HepG2 (cell line): ENCODE data around the gene PSMB8. TPM values are rescaled to one million over a fixed set of nuclear protein-coding genes. Genes with fewer than 3 reads are reported as not detected.
A peak's percentile ranks its signal among the peaks of the same experiment; 100 is the strongest.

Experiments
- ATAC-seq: fragments of 200-7000 bp; cut with Tn5 transposase; 3 replicates; pipeline ENCODE4 v1.9.1; 2020; ENCODE audit warnings: mild to moderate bottlenecking, moderate library complexity
- BruUV-seq: library from RNA; stranded (reverse); fragments of 400-500 nt; replicated peaks from 2 replicates; lab custom pipeline; 2021; lab: Mats Ljungman, UMichigan
- CTCF ChIA-PET: fragments of 300-600 bp; formaldehyde crosslinking; extraction: SDS; loops from one replicate; lab custom pipeline; 2021; ENCODE audit warnings: low total read pairs, inconsistent platforms, low intra/inter-chr PET ratio; lab: Yijun Ruan, JAX
- POLR2A ChIA-PET: fragments of 350-600 bp; sonication (Branson Sonifier 250); formaldehyde crosslinking; loops from one replicate; lab custom pipeline; 2020; ENCODE audit warnings: antibody characterized with exemption, inconsistent platforms; lab: Yijun Ruan, JAX
- DNase-seq: peaks from one replicate; pipeline ENCODE4 v3.0.0-alpha.2; 2015; ENCODE audit warnings: low spot score
- FAIRE-seq: peaks from 3 replicates; lab custom pipeline; 2011; peaks lifted over from hg19 to GRCh38; lab: Jason Lieb, UNC
- H2AFZ ChIP-seq: one replicate; pipeline ENCODE4 v1.6.1; 2011; ENCODE audit warnings: low read length, inconsistent platforms
- H3K27ac ChIP-seq: fragments of 300-600 bp; 3 replicates; pipeline ENCODE4 v1.8.0; 2011; ENCODE audit warnings: mixed run types, mild to moderate bottlenecking, mixed read lengths, low read length, inconsistent platforms; ENCODE audit not compliant: insufficient read depth; ENCODE audit errors: extremely low read length
- H3K27me3 ChIP-seq, 2 experiments: fragments of 200-600 bp in 1 of 2; 2 replicates in 1 of 2; 3 replicates in 1 of 2; pipeline versions ENCODE4 v1.6.0 to v1.8.0; 2011; ENCODE audit warnings: low read length in 2 of 2, mild to moderate bottlenecking in 2 of 2, moderate library complexity in 2 of 2, inconsistent platforms in 1 of 2; ENCODE audit not compliant: insufficient read depth in 2 of 2, control insufficient read depth in 1 of 2
- H3K36me3 ChIP-seq, 2 experiments: fragments of 200-600 bp in 1 of 2; replicated peaks in 1 of 2; 2 replicates in 1 of 2; 3 replicates in 1 of 2; pipeline versions ENCODE4 v1.5.1 to v1.8.0; 2011; ENCODE audit warnings: low read length in 2 of 2, inconsistent platforms in 1 of 2; ENCODE audit not compliant: insufficient read depth in 2 of 2, control insufficient read depth in 1 of 2
- H3K4me1 ChIP-seq: 2 replicates; pipeline ENCODE4 v1.5.1; 2012; ENCODE audit warnings: low read length, inconsistent platforms; ENCODE audit not compliant: insufficient read depth
- H3K4me2 ChIP-seq: 2 replicates; pipeline ENCODE4 v1.6.0; 2011; ENCODE audit warnings: low read depth, low read length, inconsistent platforms
- H3K4me3 ChIP-seq, 3 experiments: fragments of 200-600 bp in 1 of 3; sonication (generic), shearing (Covaris generic) in 1 of 3; replicated peaks in 1 of 3; 2 replicates each; pipeline ENCODE4 v1.5.1; 2011 to 2016; ENCODE audit warnings: low read length in 3 of 3, inconsistent platforms in 2 of 3, low read depth in 2 of 3, mild to moderate bottlenecking in 2 of 3, control low read depth in 1 of 3, mixed read lengths in 1 of 3; ENCODE audit not compliant: insufficient read depth in 1 of 3
- H3K79me2 ChIP-seq: one replicate; pipeline ENCODE4 v1.6.1; 2011; ENCODE audit warnings: low read length, inconsistent platforms; ENCODE audit not compliant: insufficient read depth
- H3K9ac ChIP-seq: 2 replicates; pipeline ENCODE4 v1.6.0; 2011; ENCODE audit warnings: mild to moderate bottlenecking, low read depth, low read length, inconsistent platforms; ENCODE audit not compliant: insufficient read depth
- H3K9me3 ChIP-seq: 2 replicates; pipeline ENCODE4 v1.5.1; 2012; ENCODE audit warnings: mild to moderate bottlenecking, low read length
- H4K20me1 ChIP-seq: 2 replicates; pipeline ENCODE4 v1.6.0; 2011; ENCODE audit warnings: inconsistent platforms, mild to moderate bottlenecking, low read length, moderate library complexity; ENCODE audit not compliant: insufficient read depth
- NFIC ChIP-seq: IDR thresholded peaks from 2 replicates; pipeline ENCODE4 v1.6.1; 2012; ENCODE audit warnings: mild to moderate bottlenecking, low read length, inconsistent platforms
- ZNF558 ChIP-seq: sonication (generic); formaldehyde crosslinking; IDR thresholded peaks from 2 replicates; pipeline ENCODE4 v1.9.0; 2022; ENCODE audit warnings: mild to moderate bottlenecking, missing genetic modification reagents, borderline replicate concordance
- WGBS: methylation state at CpG from one replicate; pipeline ENCODE4 v1.1.6; 2017; ENCODE audit warnings: low lambda C conversion rate; 5-methylcytosine and 5-hydroxymethylcytosine counted together
- in situ Hi-C: cut with HindIII; loops from 2 replicates; pipeline ENCODE4 v1.10.0; 2017; ENCODE audit warnings: low pct_unique_long_range_greater_than_20kb; ENCODE audit not compliant: extremely low pct_ligation_motif_present
- intact Hi-C: fragments of 100-400 bp; cut with micrococcal nuclease; formaldehyde crosslinking; loops from one replicate; pipeline ENCODE4 v1.10.0; 2022; ENCODE audit not compliant: unreplicated experiment
- polyA plus RNA-seq, 8 experiments: library from polyadenylated mRNA; depleted of rRNA in 3 of 8; stranded (reverse) in 7 of 8; unstranded in 1 of 8; fragments of >200 nt; fragmentation: Illumina TruSeq in 4 of 8; extraction: Trizol in 4 of 8; gene quantifications; 2 replicates each; pipeline versions ENCODE4 v1.2.1 to v1.2.3, GENCODE V29; 2011 to 2016; ENCODE audit warnings: low read depth in 4 of 8, missing spikeins in 1 of 8, mixed read lengths in 1 of 8; ENCODE audit not compliant: insufficient read depth in 1 of 8
- total RNA-seq, 5 experiments: library from RNA; depleted of rRNA; stranded (reverse); fragments of >200 nt; fragmentation: Illumina TruSeq; extraction: Trizol; gene quantifications; 2 replicates each; pipeline ENCODE4 v1.2.3, GENCODE V29; 2016; ENCODE audit warnings: low read depth in 1 of 5
- TF ChIP-seq, protein P1 (sequence below): sonication (generic); formaldehyde crosslinking; IDR thresholded peaks from 2 replicates; pipeline ENCODE4 v1.4.0; 2020; ENCODE audit warnings: missing genetic modification reagents, borderline replicate concordance
- TF ChIP-seq, protein P2 (sequence below): sonication (generic); formaldehyde crosslinking; conservative IDR thresholded peaks from 2 replicates; pipeline ENCODE4 v1.8.1; 2023; ENCODE audit warnings: missing genetic modification reagents
- TF ChIP-seq, protein P3 (sequence below): sonication (generic); formaldehyde crosslinking; IDR thresholded peaks from 2 replicates; pipeline ENCODE4 v1.9.0; 2022; ENCODE audit warnings: low read depth, missing genetic modification reagents

The PSMB8 gene
- total and polyA plus RNA-seq, 2 of the 13 experiments (the other 11 are each of a cell fraction or from before 2014, with no cell fraction given), result 30.7 to 64.7 TPM

DNA sequence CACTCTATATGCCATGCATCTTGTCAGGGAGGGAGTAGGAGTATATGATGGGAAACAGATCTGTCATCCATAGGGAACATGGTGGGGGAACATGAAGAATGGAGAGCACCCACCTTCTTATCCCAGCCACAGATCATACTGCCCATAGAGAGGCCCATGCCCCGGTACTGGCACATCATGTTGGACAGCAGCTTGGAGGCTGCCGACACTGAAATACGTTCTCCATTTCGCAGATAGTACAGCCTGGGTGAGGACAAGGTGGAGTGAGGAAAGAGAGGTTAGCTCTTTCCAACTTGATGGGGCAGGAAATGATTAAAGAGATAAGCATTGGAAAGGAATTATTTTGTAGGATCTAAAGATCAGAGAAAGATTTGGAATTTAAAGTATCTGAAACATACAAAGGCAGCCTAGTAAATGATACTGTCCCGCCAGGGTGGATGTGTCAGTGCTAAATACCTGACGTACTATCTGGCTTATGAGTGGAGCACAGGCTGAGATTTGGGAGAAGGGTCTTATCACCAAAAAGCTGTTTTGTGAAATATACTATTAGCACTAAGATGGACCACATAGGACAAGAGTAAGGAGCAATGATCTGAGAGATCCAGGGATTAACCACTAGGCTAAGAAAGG is 1.7 kb downstream of the PSMB8 start:
- ChIA-PET CTCF (interaction anchor here (1.0 to 1.4 kb wide), 2 partner anchors 11 to 26 kb away, joined by 3 to 4 read pairs; partner anchors contain the start of genes PSMB9 and TAP1), POLR2A (no interaction called here)
- FAIRE-seq (no peak), DNase-seq (no peak), ATAC-seq (no peak)
- Histone ChIP-seq H3K27ac (no peak overlapping the region), H3K9ac (no peak overlapping the region), H3K27me3 (no peaks in the 10 kb centered on the region; a peak in 1 of 5 replicates), H3K36me3 (peaks cover 0 to 1% of the 10 kb centered on the region in 2 experiments; a peak in 1 of 5 replicates), H4K20me1 (no peaks in the 10 kb centered on the region), H3K4me3 (no peak overlapping the region), H2AFZ (no peak overlapping the region), H3K4me2 (no peak overlapping the region), H3K9me3 (no peaks in the 10 kb centered on the region), H3K79me2 (peaks cover 4% of the 10 kb centered on the region), H3K4me1 (peaks cover 23% of the 10 kb centered on the region)
- TF ChIP-seq, protein P1, sequence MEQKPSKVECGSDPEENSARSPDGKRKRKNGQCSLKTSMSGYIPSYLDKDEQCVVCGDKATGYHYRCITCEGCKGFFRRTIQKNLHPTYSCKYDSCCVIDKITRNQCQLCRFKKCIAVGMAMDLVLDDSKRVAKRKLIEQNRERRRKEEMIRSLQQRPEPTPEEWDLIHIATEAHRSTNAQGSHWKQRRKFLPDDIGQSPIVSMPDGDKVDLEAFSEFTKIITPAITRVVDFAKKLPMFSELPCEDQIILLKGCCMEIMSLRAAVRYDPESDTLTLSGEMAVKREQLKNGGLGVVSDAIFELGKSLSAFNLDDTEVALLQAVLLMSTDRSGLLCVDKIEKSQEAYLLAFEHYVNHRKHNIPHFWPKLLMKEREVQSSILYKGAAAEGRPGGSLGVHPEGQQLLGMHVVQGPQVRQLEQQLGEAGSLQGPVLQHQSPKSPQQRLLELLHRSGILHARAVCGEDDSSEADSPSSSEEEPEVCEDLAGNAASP (CRISPR knock-in tag), result no peak
- no peak for TF ChIP-seq NFIC
- TF ChIP-seq ZNF558, result no peak
- TF ChIP-seq, protein P2, sequence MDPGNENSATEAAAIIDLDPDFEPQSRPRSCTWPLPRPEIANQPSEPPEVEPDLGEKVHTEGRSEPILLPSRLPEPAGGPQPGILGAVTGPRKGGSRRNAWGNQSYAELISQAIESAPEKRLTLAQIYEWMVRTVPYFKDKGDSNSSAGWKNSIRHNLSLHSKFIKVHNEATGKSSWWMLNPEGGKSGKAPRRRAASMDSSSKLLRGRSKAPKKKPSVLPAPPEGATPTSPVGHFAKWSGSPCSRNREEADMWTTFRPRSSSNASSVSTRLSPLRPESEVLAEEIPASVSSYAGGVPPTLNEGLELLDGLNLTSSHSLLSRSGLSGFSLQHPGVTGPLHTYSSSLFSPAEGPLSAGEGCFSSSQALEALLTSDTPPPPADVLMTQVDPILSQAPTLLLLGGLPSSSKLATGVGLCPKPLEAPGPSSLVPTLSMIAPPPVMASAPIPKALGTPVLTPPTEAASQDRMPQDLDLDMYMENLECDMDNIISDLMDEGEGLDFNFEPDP, result 0 out of 2 replicates have a peak, but pooled peaks have one; percentile 47
- TF ChIP-seq, protein P3, sequence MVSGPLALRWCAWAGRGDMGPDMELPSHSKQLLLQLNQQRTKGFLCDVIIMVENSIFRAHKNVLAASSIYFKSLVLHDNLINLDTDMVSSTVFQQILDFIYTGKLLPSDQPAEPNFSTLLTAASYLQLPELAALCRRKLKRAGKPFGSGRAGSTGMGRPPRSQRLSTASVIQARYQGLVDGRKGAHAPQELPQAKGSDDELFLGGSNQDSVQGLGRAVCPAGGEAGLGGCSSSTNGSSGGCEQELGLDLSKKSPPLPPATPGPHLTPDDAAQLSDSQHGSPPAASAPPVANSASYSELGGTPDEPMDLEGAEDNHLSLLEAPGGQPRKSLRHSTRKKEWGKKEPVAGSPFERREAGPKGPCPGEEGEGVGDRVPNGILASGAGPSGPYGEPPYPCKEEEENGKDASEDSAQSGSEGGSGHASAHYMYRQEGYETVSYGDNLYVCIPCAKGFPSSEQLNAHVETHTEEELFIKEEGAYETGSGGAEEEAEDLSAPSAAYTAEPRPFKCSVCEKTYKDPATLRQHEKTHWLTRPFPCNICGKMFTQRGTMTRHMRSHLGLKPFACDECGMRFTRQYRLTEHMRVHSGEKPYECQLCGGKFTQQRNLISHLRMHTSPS (CRISPR knock-in tag), result no peak
- 96% methylated on average over 6 of the region's 6 CpGs for WGBS
- BruUV-seq, result no TSS peak
- intact Hi-C loops (no loop called here), in situ Hi-C loops (no loop called here)
